WTC11 (cell line): ENCODE measurements around the gene XRCC5. TPM values are rescaled to one million over a fixed set of nuclear protein-coding genes. Genes with fewer than 3 reads are reported as not detected.
A peak's percentile ranks its signal among the peaks of the same experiment; 100 is the strongest.

ENCODE experiments used
- ATAC-seq: fragments of 200-7000 bp; cut with Tn5 transposase; 2 replicates; pipeline ENCODE4 v1.10.0; 2021; ENCODE audit warnings: mild to moderate bottlenecking, moderate library complexity
- CTCF ChIA-PET: fragments of 300-600 bp; sonication (Branson Sonifier 250); formaldehyde crosslinking; loops from one replicate; lab custom pipeline; 2021; ENCODE audit warnings: antibody characterized with exemption; lab: Charles Lee
- POLR2A ChIA-PET: fragments of 350-600 bp; sonication (Branson Sonifier 250); formaldehyde crosslinking; loops from one replicate; lab custom pipeline; 2021; ENCODE audit warnings: antibody characterized with exemption; lab: Charles Lee
- DNase-seq: peaks from one replicate; pipeline ENCODE4 v3.0.0; 2021; ENCODE audit warnings: low spot score
- H3K27ac Mint-ChIP-seq: 2 replicates; pipeline ENCODE4 v1.8.0; 2021; ENCODE audit warnings: mixed read lengths
- H3K27me3 Mint-ChIP-seq: 2 replicates; pipeline ENCODE4 v1.8.0; 2021; ENCODE audit warnings: low read depth, mild to moderate bottlenecking, moderate library complexity, mixed read lengths
- H3K36me3 Mint-ChIP-seq: 2 replicates; pipeline ENCODE4 v1.8.0; 2021; ENCODE audit warnings: mixed read lengths
- H3K4me1 Mint-ChIP-seq: 2 replicates; pipeline ENCODE4 v1.8.0; 2022; ENCODE audit warnings: mixed read lengths
- H3K4me3 Mint-ChIP-seq: 2 replicates; pipeline ENCODE4 v1.8.0; 2021; ENCODE audit warnings: mild to moderate bottlenecking, moderate library complexity, mixed read lengths
- H3K9me3 Mint-ChIP-seq: 2 replicates; pipeline ENCODE4 v1.8.0; 2021; ENCODE audit warnings: mixed read lengths
- CTCF ChIP-seq: fragments of 200-600 bp; IDR thresholded peaks from 2 replicates; pipeline ENCODE4 v1.8.0; 2022; ENCODE audit warnings: antibody characterized with exemption
- FOXJ3 ChIP-seq: sonication (generic); formaldehyde crosslinking; IDR thresholded peaks from 2 replicates; pipeline ENCODE4 v1.9.0; 2021; ENCODE audit warnings: missing genetic modification reagents, mild to moderate bottlenecking, borderline replicate concordance
- FOXP1 ChIP-seq: sonication (generic); formaldehyde crosslinking; IDR thresholded peaks from 2 replicates; pipeline ENCODE4 v1.8.0; 2022; ENCODE audit warnings: missing genetic modification reagents, mild to moderate bottlenecking, moderate library complexity, borderline replicate concordance
- FOXP4 ChIP-seq: sonication (generic); formaldehyde crosslinking; IDR thresholded peaks from 2 replicates; pipeline ENCODE4 v1.8.0; 2022; ENCODE audit warnings: mild to moderate bottlenecking, missing genetic modification reagents
- HMGXB4 ChIP-seq: sonication (generic); formaldehyde crosslinking; IDR thresholded peaks from 2 replicates; pipeline ENCODE4 v1.8.1; 2023; ENCODE audit warnings: mild to moderate bottlenecking, moderate library complexity, missing genetic modification reagents
- MYBL2 ChIP-seq: sonication (generic); formaldehyde crosslinking; IDR thresholded peaks from 2 replicates; pipeline ENCODE4 v1.8.1; 2023; ENCODE audit warnings: mild to moderate bottlenecking, moderate library complexity, missing genetic modification reagents
- RELA ChIP-seq: sonication (generic); formaldehyde crosslinking; IDR thresholded peaks from 2 replicates; pipeline ENCODE4 v1.8.1; 2022; ENCODE audit warnings: missing genetic modification reagents, mild to moderate bottlenecking, borderline replicate concordance
- SP1 ChIP-seq: sonication (generic); formaldehyde crosslinking; conservative IDR thresholded peaks from 2 replicates; pipeline ENCODE4 v1.8.1; 2022; ENCODE audit warnings: missing genetic modification reagents
- TCF7 ChIP-seq: sonication (generic); formaldehyde crosslinking; IDR thresholded peaks from 2 replicates; pipeline ENCODE4 v1.8.0; 2022; ENCODE audit warnings: mild to moderate bottlenecking, low read depth, missing genetic modification reagents, moderate library complexity
- USF1 ChIP-seq: sonication (generic); formaldehyde crosslinking; IDR thresholded peaks from 2 replicates; pipeline ENCODE4 v1.8.0; 2022; ENCODE audit warnings: mild to moderate bottlenecking, missing genetic modification reagents
- USF2 ChIP-seq: sonication (generic); formaldehyde crosslinking; IDR thresholded peaks from 2 replicates; pipeline ENCODE4 v1.8.1; 2023; ENCODE audit warnings: mild to moderate bottlenecking, missing genetic modification reagents, moderate library complexity
- ZBTB21 ChIP-seq: sonication (generic); formaldehyde crosslinking; IDR thresholded peaks from 2 replicates; pipeline ENCODE4 v1.8.1; 2023; ENCODE audit warnings: mild to moderate bottlenecking, missing genetic modification reagents, borderline replicate concordance
- ZNF281 ChIP-seq: sonication (generic); formaldehyde crosslinking; IDR thresholded peaks from 2 replicates; pipeline ENCODE4 v1.8.0; 2023; ENCODE audit warnings: mild to moderate bottlenecking, missing genetic modification reagents
- total RNA-seq: library from RNA; stranded (reverse); gene quantifications from 3 replicates; pipeline ENCODE4 v1.2.3, GENCODE V29; 2021
- TF ChIP-seq, protein P1 (sequence below): fragments of 250-450 bp; sonication (Bioruptor Pico); conservative IDR thresholded peaks from 2 replicates; pipeline ENCODE4 v1.9.0; 2021; ENCODE audit warnings: mild to moderate bottlenecking
- TF ChIP-seq, protein P2 (sequence below): sonication (generic); formaldehyde crosslinking; conservative IDR thresholded peaks from 2 replicates; pipeline ENCODE4 v1.8.1; 2023; ENCODE audit warnings: mild to moderate bottlenecking, low read depth, missing genetic modification reagents, moderate library complexity

XRCC5 gene
- total RNA-seq, 1 experiment from 2014 or later: 522 TPM

DNA sequence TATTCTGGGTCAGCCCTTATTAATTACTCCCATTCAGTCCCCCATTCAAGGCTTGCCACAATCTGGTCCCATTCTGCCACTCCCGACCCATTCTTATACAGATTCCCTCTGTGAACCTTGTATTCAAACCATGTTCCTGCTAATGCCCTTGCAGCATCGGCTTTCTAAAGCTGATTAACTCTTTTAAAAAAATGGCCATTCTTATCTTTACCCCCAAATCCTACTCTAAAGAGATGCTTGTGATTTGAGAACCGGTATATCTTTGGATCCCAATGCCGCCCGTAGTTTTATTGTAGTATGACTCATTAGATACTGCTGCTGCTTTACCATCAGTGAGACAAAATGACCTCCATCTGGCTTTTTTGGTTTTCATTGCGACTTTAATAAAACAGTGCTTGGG lies 72.2 kb downstream of the XRCC5 start (continued):
- TF ChIP-seq CTCF (no peak), FOXJ3 (CRISPR knock-in tag) (no peak), RELA (CRISPR knock-in tag) (no peak), HMGXB4 (CRISPR knock-in tag) (no peak), ZNF281 (CRISPR knock-in tag) (no peak), FOXP4 (CRISPR knock-in tag) (no peak), USF2 (CRISPR knock-in tag) (no peak)
- TF ChIP-seq, all 79 proteins: peak for 0

DNA sequence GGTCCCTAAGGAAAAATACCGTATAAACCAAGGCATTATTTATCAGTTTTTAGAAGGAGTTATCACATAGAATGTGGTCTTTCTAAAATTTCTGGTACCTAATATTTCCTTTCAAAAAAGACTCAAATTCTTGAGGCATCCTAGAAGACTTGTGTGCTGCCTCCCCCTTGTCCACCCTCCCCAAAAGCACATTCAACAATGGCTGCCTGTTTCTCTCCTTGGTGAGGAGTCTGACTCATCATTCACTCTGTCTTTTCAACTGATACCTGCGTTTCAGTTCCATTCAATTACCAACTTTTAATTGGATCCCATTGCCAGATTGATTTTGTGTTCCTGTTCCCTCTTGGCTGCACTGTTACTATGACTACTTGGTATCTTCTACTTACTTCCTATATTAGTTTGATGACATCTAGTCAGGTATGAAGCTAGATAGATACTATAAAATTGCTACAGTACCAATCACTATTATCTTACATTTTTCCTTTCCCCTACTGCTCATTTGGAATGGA lies 72.9 kb downstream of the XRCC5 start:
- ChIA-PET POLR2A (no interaction called here), CTCF (interaction anchor here (0.6 kb wide), 1 partner anchor 67 kb away, joined by 3 read pairs; no protein-coding TSS in a partner anchor)
- no peak overlapping the region for H3K4me3 Mint-ChIP-seq
- H3K27me3 Mint-ChIP-seq: no peaks in the 10 kb centered on the region
- peaks cover 29% of the 10 kb centered on the region for H3K36me3 Mint-ChIP-seq
- ATAC-seq: no peak
- peak overlapping the region; percentile 65; the same call in 1 of the 2 replicates for H3K27ac Mint-ChIP-seq
- peaks cover 56% of the 10 kb centered on the region for H3K4me1 Mint-ChIP-seq
- no peaks in the 10 kb centered on the region for H3K9me3 Mint-ChIP-seq
- no peak for DNase-seq
- TF ChIP-seq FOXP4 (CRISPR knock-in tag) (no peak), SP1 (CRISPR knock-in tag) (no peak), TCF7 (CRISPR knock-in tag) (no peak), RELA (CRISPR knock-in tag) (no peak), USF2 (CRISPR knock-in tag) (no peak), USF1 (no peak), MYBL2 (CRISPR knock-in tag) (no peak), ZBTB21 (CRISPR knock-in tag) (no peak), FOXP1 (CRISPR knock-in tag) (no peak)
- TF ChIP-seq, protein P1, sequence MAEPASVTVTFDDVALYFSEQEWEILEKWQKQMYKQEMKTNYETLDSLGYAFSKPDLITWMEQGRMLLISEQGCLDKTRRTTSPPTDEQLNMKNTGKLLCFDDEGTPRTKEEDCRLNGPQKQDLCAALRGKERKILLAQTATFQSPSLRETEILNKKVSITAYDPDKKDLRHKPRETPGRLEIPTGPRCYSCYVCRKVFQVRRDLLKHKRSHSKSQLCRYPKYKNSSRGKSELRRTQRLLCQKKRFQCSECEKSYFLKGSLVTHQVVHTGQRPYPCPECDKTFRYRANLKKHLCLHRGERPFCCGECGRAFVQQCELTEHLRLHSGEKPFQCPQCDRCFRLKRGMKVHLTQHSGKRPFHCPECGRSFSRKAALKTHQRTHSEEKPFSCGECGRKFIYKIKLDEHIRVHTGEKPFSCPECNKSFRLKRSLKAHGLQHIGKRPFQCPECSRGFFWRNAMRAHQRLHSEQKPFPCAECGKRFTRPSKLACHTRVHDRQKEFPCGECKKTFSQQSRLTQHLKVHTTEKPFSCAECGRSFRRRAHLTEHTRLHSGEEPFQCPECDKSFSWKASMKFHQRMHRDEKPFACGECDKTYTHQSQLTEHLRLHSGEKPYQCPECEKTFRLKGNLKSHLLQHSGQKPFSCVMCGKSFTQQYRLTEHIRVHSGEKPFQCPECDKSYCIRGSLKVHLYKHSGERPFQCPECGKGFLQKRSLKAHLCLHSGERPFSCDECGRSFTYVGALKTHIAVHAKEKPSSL: no peak
- TF ChIP-seq, protein P2, sequence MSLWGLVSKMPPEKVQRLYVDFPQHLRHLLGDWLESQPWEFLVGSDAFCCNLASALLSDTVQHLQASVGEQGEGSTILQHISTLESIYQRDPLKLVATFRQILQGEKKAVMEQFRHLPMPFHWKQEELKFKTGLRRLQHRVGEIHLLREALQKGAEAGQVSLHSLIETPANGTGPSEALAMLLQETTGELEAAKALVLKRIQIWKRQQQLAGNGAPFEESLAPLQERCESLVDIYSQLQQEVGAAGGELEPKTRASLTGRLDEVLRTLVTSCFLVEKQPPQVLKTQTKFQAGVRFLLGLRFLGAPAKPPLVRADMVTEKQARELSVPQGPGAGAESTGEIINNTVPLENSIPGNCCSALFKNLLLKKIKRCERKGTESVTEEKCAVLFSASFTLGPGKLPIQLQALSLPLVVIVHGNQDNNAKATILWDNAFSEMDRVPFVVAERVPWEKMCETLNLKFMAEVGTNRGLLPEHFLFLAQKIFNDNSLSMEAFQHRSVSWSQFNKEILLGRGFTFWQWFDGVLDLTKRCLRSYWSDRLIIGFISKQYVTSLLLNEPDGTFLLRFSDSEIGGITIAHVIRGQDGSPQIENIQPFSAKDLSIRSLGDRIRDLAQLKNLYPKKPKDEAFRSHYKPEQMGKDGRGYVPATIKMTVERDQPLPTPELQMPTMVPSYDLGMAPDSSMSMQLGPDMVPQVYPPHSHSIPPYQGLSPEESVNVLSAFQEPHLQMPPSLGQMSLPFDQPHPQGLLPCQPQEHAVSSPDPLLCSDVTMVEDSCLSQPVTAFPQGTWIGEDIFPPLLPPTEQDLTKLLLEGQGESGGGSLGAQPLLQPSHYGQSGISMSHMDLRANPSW (CRISPR knock-in tag): no peak
